GM18502 (cell line): ENCODE data around the gene TMEM185A.
"Not testable (repeated sequence)": the region's sequence is repeated elsewhere in the genome, so short reads cannot be mapped to it uniquely, and the experiment has no call there.

Experiments
- ATAC-seq: cut with Tn5 transposase; IDR thresholded peaks from one replicate; pipeline ENCODE4 v1.9.1; 2021; ENCODE audit warnings: mild to moderate bottlenecking; ENCODE audit not compliant: unreplicated experiment, poor library complexity

The TMEM185A gene

DNA sequence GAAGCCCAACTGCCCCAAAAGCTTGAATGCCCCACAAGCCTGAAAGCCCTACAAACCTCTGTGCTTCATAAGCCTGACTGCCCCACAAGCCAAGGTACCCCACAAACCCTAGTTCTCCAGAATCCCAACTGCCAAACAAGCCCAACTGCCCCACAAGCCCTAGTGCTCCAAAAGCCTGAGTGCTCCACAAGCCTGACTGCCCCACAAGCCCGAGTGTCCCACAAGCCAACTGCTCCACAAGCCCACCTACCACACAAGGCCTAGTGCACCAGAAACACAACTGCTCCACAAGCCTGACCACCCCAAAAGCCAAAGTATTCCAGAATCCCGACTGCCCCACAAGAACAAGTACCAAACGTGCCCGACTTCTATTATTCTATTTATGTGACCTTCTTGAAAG lies 68.2 kb downstream of the TMEM185A start:
- no peak for ATAC-seq

DNA sequence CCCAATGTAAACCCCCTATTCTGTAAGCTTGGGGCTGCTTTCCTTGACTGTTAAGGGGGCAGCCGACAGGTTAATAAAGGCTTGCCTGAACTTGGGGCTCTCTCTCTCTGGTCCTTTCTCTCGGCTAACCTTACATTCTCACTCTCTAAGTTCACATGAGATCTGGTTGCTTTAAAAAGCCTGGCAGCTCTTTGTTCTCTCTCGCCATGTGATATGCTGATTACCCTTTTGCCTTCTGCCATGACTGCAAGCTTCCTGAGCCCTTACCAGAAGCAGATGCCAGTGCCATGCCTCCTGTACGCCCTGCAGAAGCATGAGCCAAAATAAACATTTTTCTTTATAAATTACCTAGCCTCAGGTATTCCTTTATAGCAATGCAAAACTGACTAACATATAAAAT lies 76.3 kb downstream of the TMEM185A start:
- ATAC-seq: not testable (repeated sequence)

DNA sequence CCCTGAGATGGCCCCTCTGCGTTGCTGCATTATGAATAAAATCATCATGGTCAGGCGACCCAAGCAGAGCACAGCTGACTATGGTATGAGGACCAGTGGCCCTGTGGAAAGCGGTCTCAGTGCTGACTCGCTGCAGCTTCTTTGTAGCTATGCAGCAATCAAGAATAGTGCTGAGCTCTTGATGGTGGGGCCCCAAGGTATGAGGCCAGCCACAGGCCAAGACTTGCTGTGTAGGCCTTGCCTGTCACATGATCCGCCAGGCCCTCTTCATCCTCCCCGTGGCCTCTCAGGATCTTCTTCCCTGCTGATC lies 79.7 kb downstream of the TMEM185A start:
- not testable (repeated sequence) for ATAC-seq

DNA sequence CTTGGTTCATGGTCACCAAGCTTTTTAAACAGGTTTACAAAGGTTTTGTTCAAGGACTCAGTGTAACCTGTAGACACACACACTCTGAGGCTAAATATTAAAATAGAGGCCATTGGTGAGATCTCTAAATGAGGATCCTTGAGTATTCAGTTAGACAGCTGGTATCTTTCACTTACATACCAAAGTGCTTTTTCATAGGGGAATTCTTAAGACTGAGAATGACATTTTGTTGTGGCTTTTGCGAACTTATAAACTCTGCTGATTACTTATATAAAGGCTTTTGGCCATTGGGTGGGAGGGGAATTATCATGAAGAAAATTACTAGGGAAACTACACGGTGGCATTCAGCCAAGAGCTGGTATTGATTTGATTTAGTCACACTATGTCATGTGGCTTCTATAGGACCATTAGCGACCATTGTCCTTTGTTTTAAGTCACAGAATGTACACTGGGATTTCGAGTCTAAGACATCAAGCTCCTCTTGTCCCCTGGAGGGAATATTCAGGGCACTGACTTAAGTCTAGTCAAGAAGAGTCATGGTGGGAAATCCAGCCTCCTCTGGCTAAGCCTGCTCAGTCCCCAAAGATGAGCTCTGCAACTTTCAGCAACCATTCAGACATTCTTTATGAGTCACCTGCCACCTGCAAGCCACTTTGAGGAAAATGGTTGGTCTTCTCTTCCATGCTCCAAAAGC lies 80.2 kb downstream of the TMEM185A start:
- peak; percentile 52 for ATAC-seq

DNA sequence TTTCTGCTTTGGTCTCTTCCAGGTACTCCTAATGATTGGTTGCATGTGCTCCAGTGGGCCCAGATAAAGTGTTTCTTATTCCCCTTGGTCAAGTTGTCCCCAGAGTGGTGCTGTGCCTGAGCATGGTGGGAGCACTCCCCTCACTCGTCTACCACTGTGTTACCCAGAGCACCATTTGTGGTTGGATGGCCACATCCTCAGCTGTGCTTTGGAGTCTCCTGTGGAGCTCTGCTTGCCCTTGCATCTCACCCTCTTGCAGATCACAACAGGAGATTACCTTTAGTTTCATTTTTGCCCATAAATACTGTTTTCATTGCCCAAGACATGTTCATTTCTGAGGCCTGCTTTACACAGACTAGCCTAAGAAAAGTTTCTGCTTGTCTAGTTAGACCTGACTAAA lies 81.1 kb downstream of the TMEM185A start:
- ATAC-seq: not testable (repeated sequence)

DNA sequence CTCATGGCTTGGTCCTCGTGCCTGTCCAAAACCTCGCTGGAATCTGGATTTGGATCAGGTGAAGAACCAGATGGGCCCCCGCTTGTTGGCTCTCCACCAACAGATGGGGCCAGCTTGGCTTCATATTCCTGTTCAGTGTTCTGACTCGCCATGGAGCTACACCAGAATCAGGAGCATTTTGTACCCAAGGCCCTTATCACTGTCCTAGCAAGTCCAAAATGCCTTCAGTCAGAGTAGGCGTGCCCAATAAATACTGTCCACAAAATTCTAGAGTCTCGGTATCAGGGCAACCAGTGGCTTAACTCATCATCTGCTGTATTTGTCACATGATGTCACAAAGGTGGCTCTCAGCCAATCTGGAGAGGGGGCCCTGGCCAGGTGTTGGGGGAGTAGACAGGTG lies 81.9 kb downstream of the TMEM185A start, which contains the start of gene HSFX3:
Gene HSFX3 (minus strand): TSS at position 224 of the 400 bp plus-strand sequence. CDS start 72 bp downstream, at position 152.
- not testable (repeated sequence) for ATAC-seq

DNA sequence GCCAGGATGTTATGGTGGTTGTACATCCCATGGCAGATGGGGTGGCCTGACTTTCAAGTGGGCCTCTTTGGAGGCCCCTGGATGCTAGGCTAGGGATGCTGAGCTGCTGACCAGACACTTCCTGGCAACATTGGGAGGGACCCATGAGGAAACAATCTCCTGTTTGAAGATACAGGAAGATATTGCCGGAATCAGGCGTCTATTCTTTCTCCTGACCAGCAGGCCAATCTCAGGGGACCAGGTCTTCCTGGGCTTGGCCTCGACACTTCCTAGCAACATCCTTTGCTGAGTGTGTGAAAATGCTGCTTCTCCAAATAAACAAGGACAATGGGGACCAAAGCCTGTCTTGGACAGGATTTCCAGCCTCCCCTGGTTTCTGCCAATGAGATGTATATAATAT lies 83.8 kb downstream of the TMEM185A start:
- ATAC-seq: not testable (repeated sequence)

DNA sequence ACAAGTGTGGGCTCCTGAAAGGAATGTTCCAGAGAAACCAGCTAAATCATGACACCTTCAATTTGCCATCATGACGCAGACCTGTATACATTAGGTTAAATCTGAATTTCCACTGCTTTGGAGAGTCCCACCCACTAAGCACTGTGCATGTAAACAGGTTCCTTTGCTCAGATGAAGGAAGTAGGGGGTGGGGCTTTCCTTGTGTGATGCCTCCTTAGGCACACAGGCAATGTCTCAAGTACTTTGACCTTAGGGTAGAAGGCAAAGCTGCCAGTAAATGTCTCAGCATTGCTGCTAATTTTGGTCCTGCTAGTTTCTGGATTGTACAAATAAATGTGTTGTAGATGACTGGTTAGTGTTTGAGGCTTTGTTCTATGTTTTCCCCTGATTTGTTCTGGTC lies 84.6 kb downstream of the TMEM185A start:
- not testable (repeated sequence) for ATAC-seq
